Keratinocyte (primary cell): ENCODE data around the gene LACTBL1.

Experiments
- EZH2 ChIP-seq: IDR thresholded peaks from one replicate; pipeline ENCODE4 v1.6.1; 2012; ENCODE audit warnings: inconsistent platforms, mild to moderate bottlenecking, low read length, moderate library complexity
- TF ChIP-seq, protein P1 (sequence below), 3 experiments: IDR thresholded peaks in 1 of 3; conservative IDR thresholded peaks in 1 of 3; optimal IDR thresholded peaks in 1 of 3; 2 replicates in 2 of 3; 3 replicates in 1 of 3; pipeline versions ENCODE3 to v1.5.1; 2011; ENCODE audit warnings: low read length in 3 of 3, mild to moderate bottlenecking in 3 of 3, moderate library complexity in 2 of 3, control low read depth in 1 of 3, inconsistent platforms in 1 of 3; ENCODE audit not compliant: insufficient read depth in 2 of 3; ENCODE audit errors: extremely low read depth in 1 of 3

DNA sequence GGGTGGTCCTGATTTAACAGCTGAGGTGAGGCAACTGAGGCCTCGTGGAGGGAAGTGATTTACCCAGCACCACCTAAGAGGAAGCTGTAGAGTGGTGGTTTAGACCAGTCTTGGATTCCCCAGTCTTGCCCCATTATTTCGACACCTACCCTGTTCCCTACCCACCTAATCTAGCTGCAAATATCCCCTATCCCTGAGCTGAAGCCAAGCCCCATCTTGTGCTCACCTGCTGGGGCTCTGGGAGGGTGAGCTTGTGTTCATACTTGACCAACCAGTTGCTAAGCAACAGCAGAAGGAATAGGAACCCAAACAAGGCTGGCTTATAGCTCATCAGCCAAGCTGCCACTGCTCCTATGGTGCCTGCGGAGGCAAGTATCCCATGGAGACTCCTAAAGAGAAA lies 41.0 kb upstream of the LACTBL1 start:
- TF ChIP-seq EZH2 = no peak
- TF ChIP-seq, protein P1, sequence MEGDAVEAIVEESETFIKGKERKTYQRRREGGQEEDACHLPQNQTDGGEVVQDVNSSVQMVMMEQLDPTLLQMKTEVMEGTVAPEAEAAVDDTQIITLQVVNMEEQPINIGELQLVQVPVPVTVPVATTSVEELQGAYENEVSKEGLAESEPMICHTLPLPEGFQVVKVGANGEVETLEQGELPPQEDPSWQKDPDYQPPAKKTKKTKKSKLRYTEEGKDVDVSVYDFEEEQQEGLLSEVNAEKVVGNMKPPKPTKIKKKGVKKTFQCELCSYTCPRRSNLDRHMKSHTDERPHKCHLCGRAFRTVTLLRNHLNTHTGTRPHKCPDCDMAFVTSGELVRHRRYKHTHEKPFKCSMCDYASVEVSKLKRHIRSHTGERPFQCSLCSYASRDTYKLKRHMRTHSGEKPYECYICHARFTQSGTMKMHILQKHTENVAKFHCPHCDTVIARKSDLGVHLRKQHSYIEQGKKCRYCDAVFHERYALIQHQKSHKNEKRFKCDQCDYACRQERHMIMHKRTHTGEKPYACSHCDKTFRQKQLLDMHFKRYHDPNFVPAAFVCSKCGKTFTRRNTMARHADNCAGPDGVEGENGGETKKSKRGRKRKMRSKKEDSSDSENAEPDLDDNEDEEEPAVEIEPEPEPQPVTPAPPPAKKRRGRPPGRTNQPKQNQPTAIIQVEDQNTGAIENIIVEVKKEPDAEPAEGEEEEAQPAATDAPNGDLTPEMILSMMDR (optimal IDR thresholded peaks at IDR 0.05 in 1 of 3, IDR thresholded peaks at IDR 0.05 in 1 of 3, conservative IDR thresholded peaks at IDR 0.05 in 1 of 3; ENCODE audit: extremely low read depth in 1 of 3, insufficient read depth in 2 of 3, low read length in 3 of 3) = no peak
